AG04450 (cell line): ENCODE results near the gene LMX1A. TPM values are rescaled to one million over a fixed set of nuclear protein-coding genes. Genes with fewer than 3 reads are reported as not detected.

ENCODE experiments used
- CTCF ChIA-PET: fragments of 300-600, 350-600 bp; formaldehyde crosslinking; extraction: SDS; loops from one replicate; lab custom pipeline; 2022; ENCODE audit warnings: antibody characterized with exemption, inconsistent platforms; lab: Charles Lee
- POLR2A ChIA-PET: fragments of 350-600 bp; formaldehyde crosslinking; extraction: SDS; loops from one replicate; lab custom pipeline; 2021; ENCODE audit warnings: antibody characterized with exemption, inconsistent platforms; lab: Yijun Ruan, JAX
- DNase-seq: peaks from one replicate; pipeline ENCODE4 v3.0.0-alpha.2; 2011; ENCODE audit warnings: low read depth, low spot score
- H3K27ac ChIP-seq: one replicate; pipeline ENCODE4 v1.5.1; 2012; ENCODE audit warnings: low read depth, low read length, control low read depth
- H3K27me3 ChIP-seq: one replicate; pipeline ENCODE4 v1.6.0; 2012; ENCODE audit warnings: low read length; ENCODE audit not compliant: control insufficient read depth, insufficient read depth
- H3K4me3 ChIP-seq: 2 replicates; pipeline ENCODE4 v1.5.1; 2011; ENCODE audit warnings: mild to moderate bottlenecking, low read depth, low read length, control low read depth
- H3K9me3 ChIP-seq: 2 replicates; pipeline ENCODE4 v1.5.1; 2012; ENCODE audit warnings: low read length; ENCODE audit not compliant: control insufficient read depth, insufficient read depth
- CTCF ChIP-seq: IDR thresholded peaks from 2 replicates; pipeline ENCODE4 v1.5.1; 2011; ENCODE audit warnings: low read depth, low read length, control low read depth, inconsistent platforms
- polyA plus RNA-seq: library from polyadenylated mRNA; depleted of rRNA; stranded (reverse); fragments of >200 nt; gene quantifications from 2 replicates; pipeline ENCODE4 v1.2.3, GENCODE V29; 2011

LMX1A gene
- polyA plus RNA-seq, 1 experiment = not detected

DNA sequence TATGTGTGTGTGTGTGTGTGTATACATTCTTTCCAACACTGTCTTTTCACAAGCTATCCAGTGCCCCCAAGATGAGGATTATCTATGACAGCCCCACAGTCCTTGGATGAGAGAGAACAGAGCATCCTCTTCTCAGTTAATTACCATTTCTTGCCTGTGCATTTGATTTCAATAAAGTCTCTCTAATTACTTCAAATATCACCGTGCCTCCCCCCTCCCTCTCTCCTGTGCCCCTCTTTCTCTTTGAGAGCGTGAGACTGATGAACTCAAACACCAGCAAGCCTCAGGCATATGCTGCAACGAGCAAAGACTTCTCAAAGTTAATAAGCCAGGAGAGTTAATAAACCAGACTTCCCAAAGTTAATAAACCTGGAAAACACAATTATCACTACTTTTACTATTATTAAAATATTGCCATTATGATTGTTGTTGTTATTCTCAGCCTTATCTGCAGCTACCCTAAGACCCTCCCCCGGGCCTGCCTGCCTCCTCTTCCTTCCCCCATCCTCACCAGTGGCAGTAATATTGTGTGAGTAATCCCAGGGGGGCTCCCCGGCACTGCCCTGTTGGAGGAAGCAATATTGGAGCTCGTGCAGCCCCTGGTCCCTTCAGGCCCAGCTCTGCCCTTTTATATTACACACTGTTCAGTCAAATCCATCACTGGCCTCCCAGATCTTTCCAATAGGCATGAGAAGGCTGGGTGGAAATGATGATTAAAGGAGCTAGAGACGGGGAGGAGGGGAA lies 30.9 kb downstream of the LMX1A start:
- Histone ChIP-seq H3K27ac (no peak overlapping the region), H3K9me3 (no peaks in the 10 kb centered on the region), H3K4me3 (no peak overlapping the region), H3K27me3 (no peaks in the 10 kb centered on the region)
- no peak for TF ChIP-seq CTCF
- ChIA-PET POLR2A (no interaction called here), CTCF (no interaction called here)
- no peak for DNase-seq

GRCh38 chr1:165324050-165324449 lies 32.5 kb downstream of the LMX1A start:
- Histone ChIP-seq H3K27me3 (no peaks in the 10 kb centered on the region), H3K27ac (no peak overlapping the region), H3K9me3 (no peaks in the 10 kb centered on the region), H3K4me3 (no peak overlapping the region)
- TF ChIP-seq CTCF = no peak
- POLR2A ChIA-PET = no interaction called here
- no peak for DNase-seq
- CTCF ChIA-PET = interaction anchor here (0.8 kb wide), 1 partner anchor 43 kb away, joined by 4 read pairs; no protein-coding TSS in a partner anchor

GRCh38 chr1:165317612-165318011 lies 38.9 kb downstream of the LMX1A start:
- no peak overlapping the region for H3K4me3 ChIP-seq
- POLR2A ChIA-PET = no interaction called here
- CTCF ChIA-PET = interaction anchor here (0.6 kb wide), 1 partner anchor 1716 kb away, joined by 3 read pairs; no protein-coding TSS in a partner anchor
- H3K9me3 ChIP-seq = no peaks in the 10 kb centered on the region
- H3K27ac ChIP-seq = no peak overlapping the region
- no peak for DNase-seq
- TF ChIP-seq CTCF = no peak
- no peaks in the 10 kb centered on the region for H3K27me3 ChIP-seq

DNA sequence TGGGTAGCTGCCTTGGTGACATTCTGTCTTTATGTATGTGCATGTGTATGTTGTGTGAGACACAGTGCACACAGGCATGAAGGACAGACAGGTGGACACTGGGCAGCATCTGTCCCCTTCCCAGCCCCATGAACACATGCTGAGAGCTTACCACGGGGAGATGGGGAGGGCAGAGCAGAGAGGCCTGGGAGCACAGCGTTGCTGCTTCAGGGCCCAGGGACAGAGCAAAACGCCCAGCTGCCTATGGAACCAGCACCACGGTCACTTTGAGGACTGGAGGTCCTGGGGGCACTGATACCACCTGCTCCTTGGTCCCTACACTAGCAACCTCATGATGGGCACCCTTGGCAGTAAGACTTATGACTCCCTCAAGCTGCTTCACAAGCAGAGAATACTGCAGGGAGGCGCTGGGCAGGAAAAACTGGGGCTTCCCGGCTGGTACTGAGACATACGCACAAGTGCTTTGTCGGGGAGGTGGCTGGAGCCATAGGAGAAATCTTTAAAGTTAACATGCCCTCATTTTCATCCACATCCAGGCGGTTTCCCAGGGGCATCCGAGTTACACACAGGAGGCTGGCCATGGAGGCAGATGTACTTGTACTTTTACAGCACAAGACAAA lies 40.3 kb downstream of the LMX1A start:
- H3K27me3 ChIP-seq = no peaks in the 10 kb centered on the region
- H3K27ac ChIP-seq = no peak overlapping the region
- H3K4me3 ChIP-seq = no peak overlapping the region
- no peaks in the 10 kb centered on the region for H3K9me3 ChIP-seq
- no peak for DNase-seq
- no peak for TF ChIP-seq CTCF
- CTCF ChIA-PET = no interaction called here
- POLR2A ChIA-PET = no interaction called here

- no peak for TF ChIP-seq CTCF
- H3K27ac ChIP-seq = no peak overlapping the region
- H3K27me3 ChIP-seq = no peaks in the 10 kb centered on the region
- ChIA-PET CTCF (no interaction called here), POLR2A (no interaction called here)
- H3K4me3 ChIP-seq = no peak overlapping the region
- H3K9me3 ChIP-seq = no peaks in the 10 kb centered on the region
- DNase-seq = no peak
Measured at GRCh38 chr1:165315481-165315880, 41.0 kb downstream of the LMX1A start.
